ENCODE data around the gene NSFL1C. TPM values are rescaled to one million over a fixed set of nuclear protein-coding genes. Genes with fewer than 3 reads are reported as not detected.

NSFL1C gene
- total and polyA plus RNA-seq, 8 donors, result 60.5 to 96.9 (median 92.9) TPM

DNA sequence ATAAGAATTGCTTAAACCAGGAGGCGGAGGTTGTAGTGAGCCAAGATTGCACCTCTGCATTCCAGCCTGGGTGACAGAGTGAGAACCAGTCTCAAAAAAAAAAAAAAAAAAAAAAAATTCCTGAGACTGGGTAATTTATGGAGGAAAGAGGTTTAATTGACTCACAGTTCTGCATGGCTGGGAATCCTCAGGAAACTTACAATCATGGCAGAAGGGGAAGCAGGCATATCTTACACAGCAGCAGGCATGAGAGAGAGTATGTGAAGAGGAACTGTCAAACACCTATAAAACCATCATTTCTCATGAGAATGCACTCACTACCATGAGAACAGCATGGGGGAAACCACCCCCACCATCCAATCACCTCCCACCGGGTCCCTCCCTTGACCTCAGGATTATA lies 72.0 kb downstream of the NSFL1C start:
- ATAC-seq, result no peak
- Histone ChIP-seq H3K9me3 (no peaks in the 10 kb centered on the region), H3K4me3 (no peak overlapping the region), H3K4me1 (peaks cover 4 to 69% of the 10 kb centered on the region in 2 donors), H3K36me3 (no peaks in the 10 kb centered on the region), H3K27me3 (peaks cover 0 to 17% of the 10 kb centered on the region in 2 donors), H3K27ac (peak overlapping the region in 1 of 2 donors; percentile 89)
- DNase-seq, result no peak
- TF ChIP-seq, protein P1, sequence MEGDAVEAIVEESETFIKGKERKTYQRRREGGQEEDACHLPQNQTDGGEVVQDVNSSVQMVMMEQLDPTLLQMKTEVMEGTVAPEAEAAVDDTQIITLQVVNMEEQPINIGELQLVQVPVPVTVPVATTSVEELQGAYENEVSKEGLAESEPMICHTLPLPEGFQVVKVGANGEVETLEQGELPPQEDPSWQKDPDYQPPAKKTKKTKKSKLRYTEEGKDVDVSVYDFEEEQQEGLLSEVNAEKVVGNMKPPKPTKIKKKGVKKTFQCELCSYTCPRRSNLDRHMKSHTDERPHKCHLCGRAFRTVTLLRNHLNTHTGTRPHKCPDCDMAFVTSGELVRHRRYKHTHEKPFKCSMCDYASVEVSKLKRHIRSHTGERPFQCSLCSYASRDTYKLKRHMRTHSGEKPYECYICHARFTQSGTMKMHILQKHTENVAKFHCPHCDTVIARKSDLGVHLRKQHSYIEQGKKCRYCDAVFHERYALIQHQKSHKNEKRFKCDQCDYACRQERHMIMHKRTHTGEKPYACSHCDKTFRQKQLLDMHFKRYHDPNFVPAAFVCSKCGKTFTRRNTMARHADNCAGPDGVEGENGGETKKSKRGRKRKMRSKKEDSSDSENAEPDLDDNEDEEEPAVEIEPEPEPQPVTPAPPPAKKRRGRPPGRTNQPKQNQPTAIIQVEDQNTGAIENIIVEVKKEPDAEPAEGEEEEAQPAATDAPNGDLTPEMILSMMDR (IDR thresholded peaks at IDR 0.05), result no peak
- intact Hi-C loops (cut with DNase I), result loop anchor here in 1 of 2 donors (5.0 kb wide), 1 partner anchor 72 kb away; no protein-coding TSS in a partner anchor

DNA sequence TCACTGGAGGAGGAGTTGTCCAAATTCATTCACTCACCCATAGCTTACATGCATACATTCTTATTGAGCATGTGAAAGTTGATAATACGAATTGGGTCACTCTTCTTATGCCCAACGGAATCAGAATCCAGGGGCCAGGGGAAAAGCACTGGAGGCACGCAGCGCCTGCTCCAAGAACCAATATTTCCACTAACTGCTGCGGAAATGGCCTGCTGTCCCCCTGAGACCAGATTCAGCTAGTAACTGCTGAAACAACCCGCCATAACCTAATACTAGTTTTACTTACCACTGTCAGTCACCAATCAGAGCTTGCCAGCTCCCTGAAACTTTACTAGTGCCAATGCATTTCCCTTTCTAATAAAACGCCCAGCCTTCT lies 73.2 kb downstream of the NSFL1C start:
- Histone ChIP-seq H3K9me3 (no peaks in the 10 kb centered on the region), H3K27me3 (peaks cover 0 to 11% of the 10 kb centered on the region in 2 donors), H3K36me3 (no peaks in the 10 kb centered on the region), H3K27ac (peak overlapping the region; percentile 85 to 89), H3K4me1 (peaks cover 14 to 78% of the 10 kb centered on the region in 2 donors), H3K4me3 (peak overlapping the region in 1 of 2 donors; percentile 95)
- ATAC-seq, result no peak
- TF ChIP-seq, protein P1 (IDR thresholded peaks at IDR 0.05), result no peak
- DNase-seq, result no peak
- intact Hi-C loops (cut with DNase I), result loop anchor here in 1 of 2 donors (5.0 kb wide), 1 partner anchor 71 kb away; no protein-coding TSS in a partner anchor

DNA sequence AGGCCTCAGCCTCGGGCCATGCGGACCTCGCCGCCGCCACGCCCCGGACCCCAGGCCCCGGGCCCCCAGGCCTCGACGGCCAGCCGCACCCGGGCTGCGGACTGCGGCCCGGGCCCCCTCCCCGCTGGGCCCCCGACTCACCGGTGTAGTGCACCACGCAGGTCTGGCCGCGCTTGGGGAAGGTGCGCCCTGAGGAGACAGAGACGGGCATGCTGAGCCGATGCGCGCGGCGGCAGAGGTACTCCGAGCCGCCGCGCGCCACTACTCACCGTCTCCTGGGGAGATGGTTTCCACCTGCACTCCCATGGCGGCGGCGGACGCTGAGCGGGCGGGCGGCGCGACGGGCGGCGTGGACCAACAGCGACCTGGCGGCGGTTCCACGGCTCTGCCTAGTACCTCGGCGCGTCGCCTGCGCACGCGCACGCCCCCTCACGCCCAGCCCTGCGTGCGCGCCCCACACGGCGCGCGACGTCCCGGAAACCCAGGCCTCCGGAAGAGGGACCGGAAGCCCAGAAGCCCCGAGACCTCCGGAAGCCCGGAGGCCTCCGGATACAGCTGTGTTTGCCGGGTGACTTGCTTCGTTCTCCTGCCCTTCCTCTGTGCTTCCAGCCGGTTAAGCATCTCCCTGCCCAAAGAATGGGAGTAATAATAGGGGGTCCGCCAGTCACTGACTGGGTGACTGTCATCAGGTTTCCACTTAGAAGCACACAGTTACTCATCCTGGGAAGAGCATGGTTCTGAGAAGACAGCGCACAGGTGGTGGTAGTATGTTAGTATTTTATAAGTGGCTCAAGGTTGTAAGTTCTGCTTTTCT lies 73.7 kb downstream of the NSFL1C start, which contains the start of gene FKBP1A:
TSS of gene FKBP1A (minus strand) at position 362 of the 814 bp plus-strand sequence. CDS start at position 306, 56 bp downstream.
- peak within 1 kb of the TSS; percentile 85 to 89 for H3K27ac ChIP-seq
- peak; percentile 95 for ATAC-seq
- TF ChIP-seq, protein P1 (IDR thresholded peaks at IDR 0.05), result peak in 1 of 2 donors; percentile 37

DNA sequence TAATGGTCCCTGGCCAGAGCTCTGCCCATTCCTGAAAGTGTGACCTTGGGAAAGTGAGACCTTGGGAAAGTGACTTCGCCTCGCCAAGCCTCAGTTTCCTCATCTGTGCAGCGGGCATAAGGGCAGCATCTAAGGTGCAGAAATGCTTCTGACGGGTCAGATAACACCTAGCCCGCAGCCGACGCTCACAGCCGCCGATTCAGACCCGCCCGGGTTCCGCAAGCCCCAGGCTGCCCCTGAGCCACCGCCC lies 74.3 kb downstream of the NSFL1C start:
- Histone ChIP-seq H3K9me3 (no peaks in the 10 kb centered on the region), H3K4me1 (peaks cover 18 to 84% of the 10 kb centered on the region in 2 donors), H3K27me3 (peaks cover 0 to 7% of the 10 kb centered on the region in 2 donors), H3K4me3 (peak overlapping the region; percentile 83 to 95), H3K36me3 (no peaks in the 10 kb centered on the region), H3K27ac (peak overlapping the region; percentile 85 to 89)
- ATAC-seq, result no peak
- intact Hi-C loops (cut with DNase I), result loop anchor here in 1 of 2 donors (5.0 kb wide), 1 partner anchor 70 kb away; no protein-coding TSS in a partner anchor
- no peak for DNase-seq
- TF ChIP-seq, protein P1 (IDR thresholded peaks at IDR 0.05), result no peak

More for the DNA sequence above, 73.7 kb downstream of the NSFL1C start, which contains the start of gene FKBP1A:
- Histone ChIP-seq H3K36me3 (no peaks in the 10 kb centered on the region), H3K4me3 (peak within 1 kb of the TSS; percentile 83 to 95), H3K4me1 (peaks cover 18 to 84% of the 10 kb centered on the region in 2 donors), H3K9me3 (no peaks in the 10 kb centered on the region), H3K27me3 (peaks cover 0 to 7% of the 10 kb centered on the region in 2 donors)
- intact Hi-C loops (cut with DNase I), result loop anchor here in 1 of 2 donors (5.0 kb wide), 1 partner anchor 71 kb away; no protein-coding TSS in a partner anchor
- peak; percentile 90 to 97 (median 94) for DNase-seq

Other genes starting within 250 kb of the NSFL1C start
- not detected for gene RAD21L1, start 240.8 kb downstream of the NSFL1C start, total RNA-seq
- gene RAD21L1, start 240.8 kb downstream of the NSFL1C start, polyA plus RNA-seq (ENCODE audit: insufficient read length in 6 of 6), result not detected
- gene SNPH, start 200.6 kb downstream of the NSFL1C start, total RNA-seq, result 1 to 10 TPM; 4.8 to 5.9 TPM
- gene SNPH, start 200.6 kb downstream of the NSFL1C start, polyA plus RNA-seq (ENCODE audit: insufficient read length in 6 of 6), result 1 to 10 TPM; 1.8 to 3.4 (median 2.2) TPM
- gene SDCBP2, start 137.7 kb downstream of the NSFL1C start, total RNA-seq, result 10 to 100 TPM; 13.5 to 21.5 TPM
- gene SDCBP2, start 137.7 kb downstream of the NSFL1C start, polyA plus RNA-seq (ENCODE audit: insufficient read length in 6 of 6), result 1 to 10 TPM; 1.8 to 3.3 (median 2.9) TPM
- 100 to 1,000 TPM; 278 to 385 TPM for gene FKBP1A, start 73.8 kb downstream of the NSFL1C start, total RNA-seq
- gene FKBP1A, start 73.8 kb downstream of the NSFL1C start, polyA plus RNA-seq (ENCODE audit: insufficient read length in 6 of 6), result 100 to 1,000 TPM; 400 to 507 (median 446) TPM
- gene SIRPB2, start 24.6 kb upstream of the NSFL1C start, total RNA-seq, result 10 to 100 TPM in 1 of 2 donors, 1 to 10 TPM in 1; 9.2 to 29.9 TPM
- 1 to 10 TPM; 1.3 to 2.8 (median 1.9) TPM for gene SIRPB2, start 24.6 kb upstream of the NSFL1C start, polyA plus RNA-seq (ENCODE audit: insufficient read length in 6 of 6)
- gene SIRPD, start 90.9 kb upstream of the NSFL1C start, total RNA-seq, result 1 to 10 TPM in 1 of 2 donors, under 1 TPM in 1; 0.79 to 1.6 TPM
- gene SIRPD, start 90.9 kb upstream of the NSFL1C start, polyA plus RNA-seq (ENCODE audit: insufficient read length in 6 of 6), result under 1 TPM in 1 of 6 donors, not detected in 5; 0.08 TPM
- gene SIRPB1, start 153.2 kb upstream of the NSFL1C start, total RNA-seq, result 10 to 100 TPM in 1 of 2 donors, 1 to 10 TPM in 1; 8.0 to 57.9 TPM
- gene SIRPB1, start 153.2 kb upstream of the NSFL1C start, polyA plus RNA-seq (ENCODE audit: insufficient read length in 6 of 6), result 1 to 10 TPM in 3 of 6 donors, under 1 TPM in 3; 0.34 to 3.5 (median 1.0) TPM
- gene SIRPG, start 190.9 kb upstream of the NSFL1C start, total RNA-seq, result under 1 TPM; 0.38 to 0.58 TPM
- under 1 TPM in 5 of 6 donors, not detected in 1; 0.15 to 0.37 (median 0.23) TPM for gene SIRPG, start 190.9 kb upstream of the NSFL1C start, polyA plus RNA-seq (ENCODE audit: insufficient read length in 6 of 6)